Neural progenitor cell (in vitro differentiated cells): ENCODE results near the gene RUSF1. TPM values are rescaled to one million over a fixed set of nuclear protein-coding genes. Genes with fewer than 3 reads are reported as not detected.
A peak's percentile ranks its signal among the peaks of the same experiment; 100 is the strongest.

Experiments used
- DNase-seq: peaks from one replicate; pipeline ENCODE4 v3.0.0-alpha.2; 2016; ENCODE audit warnings: low spot score
- H2AFZ ChIP-seq: fragments of 200-600 bp; sonication (generic); replicated peaks from 2 replicates; pipeline ENCODE4 v1.6.1; 2016; ENCODE audit warnings: antibody characterized with exemption
- H3F3A ChIP-seq: fragments of 200-600 bp; sonication (generic); 2 replicates; pipeline ENCODE4 v1.6.1; 2016; ENCODE audit warnings: antibody characterized with exemption, low read depth
- H3K27ac ChIP-seq: fragments of 200-600 bp; sonication (generic); 2 replicates; pipeline ENCODE4 v1.5.1; 2016; ENCODE audit warnings: mild to moderate bottlenecking
- H3K27me3 ChIP-seq: fragments of 200-600 bp; sonication (generic); 2 replicates; pipeline ENCODE4 v1.6.1; 2016; ENCODE audit warnings: mild to moderate bottlenecking, moderate library complexity
- H3K36me3 ChIP-seq: fragments of 200-600 bp; sonication (generic); 2 replicates; pipeline ENCODE4 v1.5.1; 2016
- H3K4me1 ChIP-seq: fragments of 200-600 bp; sonication (generic); 2 replicates; pipeline ENCODE4 v1.6.1; 2016; ENCODE audit warnings: mixed run types
- H3K4me2 ChIP-seq: fragments of 200-600 bp; sonication (generic); 2 replicates; pipeline ENCODE4 v1.6.1; 2016
- H3K4me3 ChIP-seq: fragments of 200-600 bp; sonication (generic); 2 replicates; pipeline ENCODE4 v1.5.1; 2016
- H3K79me2 ChIP-seq: fragments of 200-600 bp; sonication (generic); 2 replicates; pipeline ENCODE4 v1.6.1; 2016; ENCODE audit warnings: low read depth
- H3K9ac ChIP-seq: fragments of 200-600 bp; sonication (generic); 2 replicates; pipeline ENCODE4 v1.6.1; 2016
- H3K9me3 ChIP-seq: fragments of 200-600 bp; sonication (generic); 2 replicates; pipeline ENCODE4 v1.5.1; 2016; ENCODE audit warnings: low read depth
- H4K20me1 ChIP-seq: fragments of 200-600 bp; sonication (generic); 2 replicates; pipeline ENCODE4 v1.6.1; 2016; ENCODE audit warnings: low read depth
- H3K27ac Mint-ChIP-seq: 3 replicates; pipeline ENCODE4 v1.8.0; 2021; ENCODE audit warnings: mixed read lengths
- H3K27me3 Mint-ChIP-seq: 2 replicates; pipeline ENCODE4 v1.8.0; 2022; ENCODE audit warnings: low read depth, mild to moderate bottlenecking, inconsistent platforms, moderate library complexity, mixed read lengths; ENCODE audit not compliant: insufficient read depth
- H3K36me3 Mint-ChIP-seq: 3 replicates; pipeline ENCODE4 v1.8.0; 2021; ENCODE audit warnings: mixed read lengths
- H3K4me1 Mint-ChIP-seq: 3 replicates; pipeline ENCODE4 v1.8.0; 2021; ENCODE audit warnings: mixed read lengths
- H3K4me3 Mint-ChIP-seq: 3 replicates; pipeline ENCODE4 v1.8.0; 2021; ENCODE audit warnings: mild to moderate bottlenecking, moderate library complexity, mixed read lengths
- H3K9me3 Mint-ChIP-seq: 3 replicates; pipeline ENCODE4 v1.8.0; 2020; ENCODE audit warnings: mixed read lengths
- CTCF ChIP-seq: fragments of 200-600 bp; sonication (generic); IDR thresholded peaks from 2 replicates; pipeline ENCODE4 v1.5.1; 2017; ENCODE audit warnings: antibody characterized with exemption, mild to moderate bottlenecking
- EZH2 ChIP-seq: fragments of 200-600 bp; sonication (generic); IDR thresholded peaks from 2 replicates; pipeline ENCODE4 v1.6.1; 2017; ENCODE audit warnings: antibody characterized with exemption, mild to moderate bottlenecking, moderate library complexity
- EZH2phosphoT487 ChIP-seq: fragments of 200-600 bp; sonication (generic); IDR thresholded peaks from 2 replicates; pipeline ENCODE4 v1.6.1; 2017; ENCODE audit warnings: antibody characterized with exemption
- total RNA-seq: library from RNA; depleted of rRNA; stranded (reverse); fragments of >200 nt; gene quantifications from 2 replicates; pipeline ENCODE4 v1.2.3, GENCODE V29; 2015; ENCODE audit warnings: low replicate concordance

The RUSF1 gene
- total RNA-seq, 1 donor from 2014 or later, result 11.5 TPM

GRCh38 chr16:31521368-31521767, 13.2 kb upstream of the RUSF1 start:
- no peaks in the 10 kb centered on the region for H3K4me1 ChIP-seq
- no peaks in the 10 kb centered on the region for H3K27me3 ChIP-seq
- H4K20me1 ChIP-seq, result no peaks in the 10 kb centered on the region
- H3K27ac ChIP-seq, result no peak overlapping the region
- no peak overlapping the region for H2AFZ ChIP-seq
- H3K36me3 ChIP-seq, result no peaks in the 10 kb centered on the region
- no peak for DNase-seq
- Mint-ChIP-seq H3K4me3 (no peak overlapping the region), H3K27ac (no peak overlapping the region), H3K27me3 (peaks cover 14% of the 10 kb centered on the region), H3K36me3 (no peaks in the 10 kb centered on the region), H3K9me3 (no peaks in the 10 kb centered on the region), H3K4me1 (no peaks in the 10 kb centered on the region)
- no peaks in the 10 kb centered on the region for H3K79me2 ChIP-seq
- TF ChIP-seq CTCF (no peak), EZH2 (no peak), EZH2phosphoT487 (no peak)
- H3F3A ChIP-seq, result no peaks in the 10 kb centered on the region
- H3K4me2 ChIP-seq, result no peak overlapping the region
- H3K9ac ChIP-seq, result no peak overlapping the region
- H3K9me3 ChIP-seq, result no peaks in the 10 kb centered on the region
- H3K4me3 ChIP-seq, result no peak overlapping the region

- Histone ChIP-seq H3K4me1 (no peaks in the 10 kb centered on the region), H3F3A (no peaks in the 10 kb centered on the region), H3K79me2 (no peaks in the 10 kb centered on the region), H4K20me1 (no peaks in the 10 kb centered on the region), H3K4me2 (no peak overlapping the region), H3K36me3 (no peaks in the 10 kb centered on the region), H3K9me3 (no peaks in the 10 kb centered on the region), H3K4me3 (no peak overlapping the region), H3K9ac (no peak overlapping the region), H3K27ac (no peak overlapping the region), H2AFZ (no peak overlapping the region), H3K27me3 (no peaks in the 10 kb centered on the region)
- no peak overlapping the region for H3K4me3 Mint-ChIP-seq
- H3K36me3 Mint-ChIP-seq, result no peaks in the 10 kb centered on the region
- no peak overlapping the region for H3K27ac Mint-ChIP-seq
- H3K27me3 Mint-ChIP-seq, result peaks cover 5% of the 10 kb centered on the region
- TF ChIP-seq EZH2phosphoT487 (no peak), CTCF (no peak), EZH2 (no peak)
- peak; percentile 7 for DNase-seq
- no peaks in the 10 kb centered on the region for H3K9me3 Mint-ChIP-seq
- no peaks in the 10 kb centered on the region for H3K4me1 Mint-ChIP-seq
These were observed 11.7 kb upstream of the RUSF1 start for GRCh38 chr16:31519759-31520431.

DNA sequence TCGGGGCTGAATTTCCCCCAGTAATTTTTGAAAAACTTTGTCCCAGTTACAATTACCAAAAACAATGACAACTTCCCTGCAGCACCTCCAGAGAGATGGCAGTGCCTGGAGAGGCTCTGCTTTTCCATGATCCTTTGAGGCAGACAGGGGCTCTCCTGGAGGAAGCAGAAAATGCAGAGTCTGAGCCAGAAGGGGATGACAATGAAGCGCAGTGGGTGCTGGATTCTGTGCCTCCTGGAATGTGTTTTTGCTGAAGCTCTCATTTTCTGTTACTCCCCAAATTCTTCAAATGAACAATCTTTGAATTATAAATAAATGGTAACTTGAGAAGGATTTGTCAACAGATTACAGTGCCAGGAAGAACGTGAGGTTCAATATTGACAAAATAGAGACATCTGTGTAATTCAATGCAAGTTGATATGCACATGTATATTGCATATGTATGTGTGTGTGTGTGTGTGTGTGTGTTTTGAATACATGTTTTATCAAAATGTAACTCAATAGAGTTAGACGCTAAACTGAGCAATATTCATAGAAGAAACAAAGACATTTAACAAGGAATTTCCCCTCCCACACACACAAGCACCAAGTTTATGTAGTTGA, 9.7 kb upstream of the RUSF1 start:
- Mint-ChIP-seq H3K27me3 (peaks cover 5% of the 10 kb centered on the region), H3K9me3 (no peaks in the 10 kb centered on the region), H3K27ac (no peak overlapping the region), H3K36me3 (no peaks in the 10 kb centered on the region), H3K4me1 (no peaks in the 10 kb centered on the region), H3K4me3 (no peak overlapping the region)
- no peaks in the 10 kb centered on the region for H4K20me1 ChIP-seq
- TF ChIP-seq EZH2 (no peak), CTCF (no peak), EZH2phosphoT487 (no peak)
- H3K36me3 ChIP-seq, result no peaks in the 10 kb centered on the region
- H3K27ac ChIP-seq, result no peak overlapping the region
- H3K79me2 ChIP-seq, result no peaks in the 10 kb centered on the region
- H3K4me2 ChIP-seq, result no peak overlapping the region
- H3K4me1 ChIP-seq, result no peaks in the 10 kb centered on the region
- H3K9me3 ChIP-seq, result no peaks in the 10 kb centered on the region
- H3K9ac ChIP-seq, result no peak overlapping the region
- no peak for DNase-seq
- no peak overlapping the region for H2AFZ ChIP-seq
- H3K27me3 ChIP-seq, result no peaks in the 10 kb centered on the region
- H3F3A ChIP-seq, result no peaks in the 10 kb centered on the region
- H3K4me3 ChIP-seq, result no peak overlapping the region
